AG04450 (cell line): ENCODE results near the gene PRDM10. TPM values are rescaled to one million over a fixed set of nuclear protein-coding genes. Genes with fewer than 3 reads are reported as not detected.
"Not testable (repeated sequence)": the region's sequence is repeated elsewhere in the genome, so short reads cannot be mapped to it uniquely, and the experiment has no call there.

Experiments
- CTCF ChIA-PET: fragments of 300-600, 350-600 bp; formaldehyde crosslinking; extraction: SDS; loops from one replicate; lab custom pipeline; 2022; ENCODE audit warnings: antibody characterized with exemption, inconsistent platforms; lab: Charles Lee
- POLR2A ChIA-PET: fragments of 350-600 bp; formaldehyde crosslinking; extraction: SDS; loops from one replicate; lab custom pipeline; 2021; ENCODE audit warnings: antibody characterized with exemption, inconsistent platforms; lab: Yijun Ruan, JAX
- DNase-seq: peaks from one replicate; pipeline ENCODE4 v3.0.0-alpha.2; 2011; ENCODE audit warnings: low read depth, low spot score
- H3K27ac ChIP-seq: one replicate; pipeline ENCODE4 v1.5.1; 2012; ENCODE audit warnings: low read depth, low read length, control low read depth
- H3K27me3 ChIP-seq: one replicate; pipeline ENCODE4 v1.6.0; 2012; ENCODE audit warnings: low read length; ENCODE audit not compliant: control insufficient read depth, insufficient read depth
- H3K4me3 ChIP-seq: 2 replicates; pipeline ENCODE4 v1.5.1; 2011; ENCODE audit warnings: mild to moderate bottlenecking, low read depth, low read length, control low read depth
- H3K9me3 ChIP-seq: 2 replicates; pipeline ENCODE4 v1.5.1; 2012; ENCODE audit warnings: low read length; ENCODE audit not compliant: control insufficient read depth, insufficient read depth
- CTCF ChIP-seq: IDR thresholded peaks from 2 replicates; pipeline ENCODE4 v1.5.1; 2011; ENCODE audit warnings: low read depth, low read length, control low read depth, inconsistent platforms
- polyA plus RNA-seq: library from polyadenylated mRNA; depleted of rRNA; stranded (reverse); fragments of >200 nt; gene quantifications from 2 replicates; pipeline ENCODE4 v1.2.3, GENCODE V29; 2011

PRDM10 gene
- polyA plus RNA-seq, 1 experiment: 3.9 TPM

- Histone ChIP-seq H3K27me3 (no peaks in the 10 kb centered on the region), H3K4me3 (no peak overlapping the region), H3K27ac (no peak overlapping the region), H3K9me3 (no peaks in the 10 kb centered on the region)
- POLR2A ChIA-PET: no interaction called here
- TF ChIP-seq CTCF: no peak
- CTCF ChIA-PET: interaction anchor here (1.4 kb wide), 1 partner anchor 117 kb away, joined by 3 read pairs; no protein-coding TSS in a partner anchor
- DNase-seq: no peak
Observed at GRCh38 chr11:129884581-129884980, 118.1 kb downstream of the PRDM10 start.

GRCh38 chr11:129881570-129882170 is 121.0 kb downstream of the PRDM10 start:
- H3K27me3 ChIP-seq: no peaks in the 10 kb centered on the region
- H3K4me3 ChIP-seq: no peak overlapping the region
- H3K27ac ChIP-seq: no peak overlapping the region
- POLR2A ChIA-PET: interaction anchor here (0.6 kb wide), 1 partner anchor 245 kb away, joined by 5 read pairs; no protein-coding TSS in a partner anchor
- H3K9me3 ChIP-seq: no peaks in the 10 kb centered on the region
- DNase-seq: no peak
- TF ChIP-seq CTCF: peak; percentile 70
- CTCF ChIA-PET: interaction anchor here (0.5 to 3.5 kb wide), 5 partner anchors 30 to 257 kb away, joined by 3 to 43 read pairs (median 3); no protein-coding TSS in a partner anchor

GRCh38 chr11:129880311-129880710 is 122.3 kb downstream of the PRDM10 start:
- no peak overlapping the region for H3K27ac ChIP-seq
- ChIA-PET CTCF (no interaction called here), POLR2A (no interaction called here)
- no peak for TF ChIP-seq CTCF
- H3K27me3 ChIP-seq: no peaks in the 10 kb centered on the region
- no peak for DNase-seq
- no peaks in the 10 kb centered on the region for H3K9me3 ChIP-seq
- no peak overlapping the region for H3K4me3 ChIP-seq

- ChIA-PET CTCF (no interaction called here), POLR2A (no interaction called here)
- no peak for DNase-seq
- H3K4me3 ChIP-seq: no peak overlapping the region
- H3K27ac ChIP-seq: no peak overlapping the region
- no peaks in the 10 kb centered on the region for H3K27me3 ChIP-seq
- no peaks in the 10 kb centered on the region for H3K9me3 ChIP-seq
- TF ChIP-seq CTCF: no peak
Observed at GRCh38 chr11:129871914-129872313, 130.7 kb downstream of the PRDM10 start.

- H3K9me3 ChIP-seq, POLR2A ChIA-PET, H3K27me3 ChIP-seq, DNase-seq, H3K27ac ChIP-seq, CTCF ChIA-PET, H3K4me3 ChIP-seq: not testable (repeated sequence)
Observed at GRCh38 chr11:129868626-129869025, 134.0 kb downstream of the PRDM10 start.
